ENCODE results near the gene TOP2A.
"Not testable (repeated sequence)": the region's sequence is repeated elsewhere in the genome, so short reads cannot be mapped to it uniquely, and the experiment has no call there.

TOP2A gene

DNA sequence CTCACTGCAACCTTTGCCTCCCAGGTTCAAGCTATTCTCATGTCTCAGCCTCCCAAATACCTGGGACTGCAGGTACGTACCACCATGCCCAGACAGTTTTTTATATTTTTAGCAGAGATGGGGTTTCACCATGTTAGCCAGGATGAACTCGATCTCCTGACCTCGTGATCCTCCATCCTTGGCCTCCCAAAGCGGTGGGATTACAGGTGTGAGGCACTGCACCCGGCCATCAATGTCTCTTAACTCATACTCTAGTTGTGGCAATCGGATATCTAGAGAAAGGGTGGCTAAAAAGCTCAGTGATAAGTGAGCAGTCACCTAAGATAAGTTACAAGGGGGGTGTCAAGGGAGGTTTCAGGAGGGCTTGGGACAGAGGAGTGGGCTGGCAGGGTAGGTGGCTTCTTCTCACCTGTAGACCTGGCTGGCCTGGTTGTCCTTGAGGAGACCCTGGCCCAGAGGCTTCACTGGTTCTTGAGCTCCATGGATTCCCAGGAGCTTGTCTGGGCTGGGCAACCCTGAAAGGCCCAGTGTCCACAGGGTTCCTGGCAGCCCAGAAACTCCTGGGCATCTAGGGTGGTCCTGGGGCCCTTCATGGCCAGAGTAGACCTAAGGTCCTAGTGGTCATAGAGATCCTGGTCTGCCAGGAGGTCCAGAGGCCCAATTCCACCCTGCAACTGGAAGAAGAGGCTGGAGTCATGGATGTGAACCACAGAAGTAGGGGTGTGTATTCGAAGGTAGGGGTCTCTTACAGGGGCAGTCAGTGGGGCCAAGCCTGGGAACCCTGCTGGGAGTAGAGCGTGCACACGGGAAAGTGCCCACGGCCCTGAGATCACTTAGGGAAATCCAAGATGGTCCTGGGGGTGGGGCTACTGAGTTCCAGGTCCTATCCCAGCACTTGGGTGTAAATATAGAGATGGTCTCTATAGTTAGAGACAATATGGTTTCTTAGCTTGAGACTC lies 12.9 kb upstream of the TOP2A start:
- no peak for DNase-seq (ENCODE audit: low read depth, low spot score)

DNA sequence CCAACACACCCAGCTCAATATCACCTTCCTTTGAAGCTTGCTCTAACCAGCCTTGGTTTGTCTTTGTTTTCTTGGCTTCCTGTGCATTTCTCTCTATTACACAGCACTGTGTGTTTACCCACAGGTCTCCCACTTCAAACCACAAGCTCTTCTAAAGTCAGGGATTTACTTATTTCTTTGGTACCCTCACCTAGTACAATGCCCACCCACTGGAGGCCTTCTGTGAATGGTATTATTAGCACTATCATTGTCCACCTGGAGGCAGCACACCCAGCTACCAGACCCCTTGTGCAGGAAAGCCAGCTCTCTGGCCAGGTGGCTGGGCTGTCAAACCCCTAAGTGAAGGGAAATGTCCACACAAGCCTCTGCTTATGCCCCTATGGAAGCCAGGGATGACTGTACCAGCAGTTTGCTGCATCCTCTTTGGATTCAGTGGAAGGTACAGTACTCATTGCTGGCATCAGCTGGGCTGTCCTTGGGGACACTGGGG lies 9.4 kb upstream of the TOP2A start:
- DNase-seq (ENCODE audit: low read depth, low spot score), result no peak

DNA sequence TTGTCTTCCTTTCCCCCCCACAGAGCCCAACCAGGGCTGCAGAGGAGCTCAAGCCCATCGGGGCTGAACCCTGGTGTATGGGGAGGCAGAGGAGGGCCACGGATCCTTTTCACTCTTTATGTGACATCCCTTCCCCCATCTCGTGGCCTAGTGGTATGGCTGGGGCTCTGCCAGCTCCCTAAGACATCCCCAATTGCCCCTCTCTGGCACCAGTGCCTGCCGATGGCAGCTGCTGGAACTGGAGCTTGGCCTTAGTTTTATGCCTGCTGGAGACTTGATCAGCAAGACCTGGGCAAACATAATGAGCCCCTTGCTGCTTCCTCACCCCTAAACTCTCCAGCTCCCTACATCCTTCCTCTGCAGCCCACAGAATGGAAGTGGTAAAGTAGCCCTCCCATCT lies 8.0 kb upstream of the TOP2A start:
- DNase-seq (ENCODE audit: low read depth, low spot score), result no peak

DNA sequence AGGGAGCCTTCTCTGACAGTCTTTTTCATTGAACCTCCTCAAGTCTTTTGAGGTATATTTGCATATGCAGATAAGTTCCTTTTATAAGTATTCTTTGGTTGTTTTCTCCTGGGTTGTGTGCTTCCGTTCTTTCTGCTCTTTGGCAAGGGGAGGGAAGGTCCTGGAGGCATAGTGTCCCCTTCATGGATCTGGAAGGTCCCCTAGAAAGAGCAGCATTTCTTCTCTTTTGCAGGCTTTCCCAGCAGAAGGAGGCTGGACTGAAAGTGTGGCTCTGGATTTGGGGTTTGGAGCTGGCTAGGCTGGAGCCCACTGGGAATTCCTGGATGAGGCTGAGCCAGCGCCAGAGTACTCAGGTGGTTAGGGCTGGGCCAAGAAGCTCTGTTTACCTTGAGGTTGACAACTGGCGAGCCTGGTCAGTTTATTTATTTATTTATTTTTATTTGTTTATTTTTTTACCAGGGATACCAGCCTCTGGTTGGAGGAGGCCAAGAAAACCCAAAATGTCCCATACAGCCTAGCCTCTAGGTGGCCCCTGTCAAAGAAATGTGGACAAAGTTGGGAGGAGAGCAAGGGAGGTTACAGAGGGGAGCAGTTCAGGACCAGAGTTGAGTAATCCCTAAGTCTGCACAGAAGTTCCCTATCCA lies 5.4 kb upstream of the TOP2A start:
- DNase-seq (ENCODE audit: low read depth, low spot score), result no peak

DNA sequence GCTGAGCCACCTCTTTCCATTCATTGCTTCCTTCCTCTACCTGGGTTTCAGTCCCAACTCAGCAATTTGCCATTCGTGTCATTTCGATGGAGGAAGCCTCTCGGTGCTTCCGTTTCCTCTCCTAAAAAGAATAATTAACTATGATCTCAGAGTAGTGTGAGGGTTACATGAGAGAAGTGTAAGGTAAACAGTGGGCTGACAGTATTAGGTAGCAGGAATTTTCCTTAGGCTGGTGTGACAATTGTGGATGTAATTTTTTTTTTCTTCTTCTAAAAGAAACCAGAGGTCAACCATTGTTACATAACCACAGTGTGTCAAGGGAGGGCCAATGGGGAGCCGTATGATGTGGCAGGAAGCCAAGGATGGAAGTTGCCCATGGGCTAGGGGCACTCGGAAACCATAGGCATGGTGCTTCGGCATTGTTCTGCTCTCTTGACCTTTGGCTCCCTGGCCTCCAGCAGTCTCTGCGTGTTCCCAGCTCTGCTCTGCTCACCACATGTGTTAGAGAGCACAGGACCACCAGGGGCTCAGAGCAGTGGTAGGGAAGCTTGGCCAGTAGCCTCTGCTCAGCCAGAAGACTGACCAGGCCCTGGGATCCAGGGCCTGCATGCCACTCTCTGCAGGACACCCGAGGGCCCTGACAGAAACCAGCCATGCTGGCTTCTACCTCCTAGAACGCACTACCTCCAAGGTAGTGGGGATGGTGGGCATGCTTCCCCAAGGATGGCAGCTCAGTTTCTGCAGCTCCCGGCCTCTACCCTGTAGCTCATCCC lies 2.0 kb upstream of the TOP2A start:
- DNase-seq (ENCODE audit: low read depth, low spot score), result no peak

DNA sequence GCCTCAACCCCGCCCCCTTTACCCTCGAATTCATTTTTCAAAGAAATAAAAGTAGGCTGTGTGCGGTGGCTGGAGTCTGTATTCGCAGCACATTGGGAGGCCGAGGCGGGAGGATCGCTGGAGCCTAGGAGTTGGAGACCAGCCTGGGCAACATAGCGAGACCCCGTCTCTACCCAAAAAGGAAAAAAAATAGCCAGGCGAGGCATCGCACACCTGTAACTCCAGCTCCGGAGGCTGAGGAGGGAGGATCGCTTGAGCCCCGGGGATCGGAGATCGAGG lies 671 bp upstream of the TOP2A start:
- no peak for DNase-seq (ENCODE audit: low read depth, low spot score)

DNA sequence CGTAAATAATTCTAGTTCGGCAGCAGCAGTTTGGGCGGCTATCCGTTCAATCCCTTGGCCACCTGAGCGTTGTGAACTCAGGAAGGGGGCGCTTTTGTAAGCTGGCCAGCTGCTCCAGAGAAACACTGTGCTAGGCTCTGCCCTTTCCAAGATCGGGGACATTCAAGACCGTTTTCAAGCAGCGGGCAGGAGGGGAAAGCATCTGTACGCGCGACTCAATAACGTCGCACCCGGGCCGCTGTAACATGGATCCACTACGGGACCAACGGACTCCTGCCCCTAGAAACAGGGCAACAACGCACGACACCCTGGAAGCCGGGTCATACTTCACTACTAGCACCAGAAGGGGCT lies 463 bp downstream of the TOP2A start:
- no peak for DNase-seq (ENCODE audit: low read depth, low spot score)

DNA sequence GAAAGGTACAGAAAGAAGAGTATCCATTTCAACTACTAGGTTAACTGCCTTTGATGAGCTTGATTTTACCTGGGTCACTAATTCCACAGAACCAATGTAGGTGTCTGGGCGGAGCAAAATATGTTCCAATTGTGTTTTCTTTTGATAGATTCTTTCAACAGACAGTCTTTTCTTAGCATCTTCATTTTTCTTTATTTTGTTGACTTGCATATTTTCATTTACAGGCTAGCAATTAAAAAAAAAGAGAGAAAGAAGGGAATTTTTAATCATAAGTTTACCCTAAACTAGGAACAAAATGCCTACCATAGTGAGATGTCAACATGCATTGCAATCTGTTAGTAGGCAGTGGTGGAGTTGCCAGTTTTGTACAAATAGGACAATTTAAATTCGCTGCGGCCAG lies 1.0 kb downstream of the TOP2A start:
- DNase-seq (ENCODE audit: low read depth, low spot score), result no peak

DNA sequence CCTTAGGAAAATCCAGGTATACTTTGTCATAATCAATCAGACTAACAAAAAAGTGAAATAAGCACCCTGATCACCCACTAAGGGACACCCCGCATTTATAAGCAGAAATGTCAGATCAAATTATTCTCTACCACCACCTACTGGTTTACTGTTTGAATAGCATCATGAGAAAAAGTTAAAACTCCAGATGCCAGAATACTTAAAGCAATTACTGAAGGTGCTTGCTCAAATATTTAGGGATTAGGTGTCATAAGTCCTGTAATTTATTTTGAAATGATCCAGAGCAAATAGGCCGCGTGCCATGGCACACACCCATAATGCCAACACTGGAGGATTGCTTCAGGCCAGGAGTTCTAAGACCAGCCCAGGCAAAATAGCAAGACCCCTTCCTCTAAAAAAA lies 2.3 kb downstream of the TOP2A start:
- DNase-seq (ENCODE audit: low read depth, low spot score), result no peak

DNA sequence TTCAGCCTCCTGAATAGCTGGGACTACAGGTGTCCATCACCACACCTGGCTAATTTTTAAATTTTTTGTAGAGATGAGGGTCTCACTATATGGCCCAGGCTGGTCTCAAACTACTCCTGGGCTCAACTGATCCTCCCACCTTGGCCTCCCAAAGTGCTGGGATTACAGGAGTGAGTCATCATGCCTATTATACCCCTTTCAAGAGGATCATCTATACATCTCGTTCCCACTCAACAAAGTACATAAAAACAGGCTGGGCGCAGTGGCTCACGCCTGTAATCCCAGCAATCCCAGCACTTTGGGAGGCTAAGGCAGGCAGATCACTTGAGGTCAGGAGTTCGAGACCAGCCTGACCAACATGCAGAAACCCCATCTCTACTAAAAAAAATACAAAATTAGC lies 3.4 kb downstream of the TOP2A start:
- not testable (repeated sequence) for DNase-seq (ENCODE audit: low read depth, low spot score)

DNA sequence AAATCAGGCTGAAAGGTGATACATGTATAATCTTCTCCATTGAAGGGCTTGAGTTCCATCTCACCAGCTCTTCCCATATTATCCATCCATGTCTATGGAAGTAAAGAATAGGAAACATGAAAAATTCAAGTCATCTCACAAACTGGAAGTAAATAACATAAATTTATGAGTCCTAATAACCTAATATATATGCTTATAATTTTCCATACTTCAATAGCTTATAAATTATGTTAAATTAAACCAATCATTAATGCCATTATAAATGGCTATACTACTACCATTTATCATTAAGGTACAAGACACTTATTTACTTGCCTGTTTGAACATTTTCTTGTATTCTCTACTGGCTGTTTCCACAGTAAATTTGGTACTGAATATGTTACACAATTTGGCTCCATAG lies 4.8 kb downstream of the TOP2A start:
- no peak for DNase-seq (ENCODE audit: low read depth, low spot score)

DNA sequence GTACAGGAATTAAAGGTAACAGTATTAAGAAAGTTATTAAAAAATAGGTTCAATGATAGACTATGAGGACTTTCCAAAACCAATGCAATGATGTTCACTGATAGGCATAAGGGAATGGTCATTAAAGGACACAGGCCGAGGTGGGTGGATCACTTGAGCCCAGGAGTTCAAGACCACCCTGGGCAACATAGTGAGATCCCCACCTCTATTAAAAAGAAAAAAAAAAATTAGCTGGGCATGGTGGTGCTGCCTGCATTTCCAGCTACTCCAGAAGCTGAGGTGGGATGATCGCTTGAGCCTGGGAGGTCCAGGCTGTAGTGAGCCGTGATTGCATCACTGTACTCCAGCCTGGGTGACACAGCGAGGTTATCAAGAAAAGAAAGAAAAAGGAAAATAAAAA lies 5.9 kb downstream of the TOP2A start:
- DNase-seq (ENCODE audit: low read depth, low spot score), result no peak

DNA sequence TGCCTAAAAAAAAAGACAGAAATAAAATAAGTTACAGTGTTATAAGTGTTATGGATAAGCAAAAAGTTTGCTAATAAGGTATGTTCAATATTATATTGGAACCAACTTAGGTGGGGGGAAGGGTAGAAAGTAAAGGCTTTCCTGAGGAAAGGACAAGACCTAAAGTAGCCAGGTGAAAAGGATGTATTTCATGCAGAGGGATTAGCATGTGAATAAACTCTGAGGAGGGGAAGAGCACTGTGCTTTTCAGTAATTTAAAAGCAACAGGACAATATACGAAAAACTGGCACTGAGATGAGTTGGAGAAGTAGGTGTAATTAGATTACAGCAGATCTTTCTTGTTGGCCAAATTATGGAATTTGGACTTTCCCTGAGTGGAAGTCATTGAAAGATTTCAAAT lies 7.6 kb downstream of the TOP2A start:
- DNase-seq (ENCODE audit: low read depth, low spot score), result no peak

DNA sequence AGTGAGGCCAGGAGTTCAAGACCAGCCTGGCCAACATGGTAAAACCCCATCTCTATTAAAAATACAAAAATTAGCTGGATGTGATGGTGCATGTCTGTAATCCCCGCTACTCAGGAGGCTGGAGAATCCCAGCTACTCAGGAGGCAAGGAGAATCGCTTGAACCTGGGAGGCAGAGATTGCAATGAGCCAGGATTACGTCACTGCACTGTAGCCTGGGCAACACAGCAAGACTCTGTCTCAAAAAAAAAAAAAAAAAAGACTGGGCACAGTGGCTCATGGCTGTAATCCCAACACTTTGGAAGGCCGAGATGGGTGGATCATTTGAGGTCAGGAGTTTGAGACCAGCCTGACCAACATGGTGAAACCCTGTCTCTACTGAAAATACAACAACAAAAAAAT lies 8.2 kb downstream of the TOP2A start:
- not testable (repeated sequence) for DNase-seq (ENCODE audit: low read depth, low spot score)

DNA sequence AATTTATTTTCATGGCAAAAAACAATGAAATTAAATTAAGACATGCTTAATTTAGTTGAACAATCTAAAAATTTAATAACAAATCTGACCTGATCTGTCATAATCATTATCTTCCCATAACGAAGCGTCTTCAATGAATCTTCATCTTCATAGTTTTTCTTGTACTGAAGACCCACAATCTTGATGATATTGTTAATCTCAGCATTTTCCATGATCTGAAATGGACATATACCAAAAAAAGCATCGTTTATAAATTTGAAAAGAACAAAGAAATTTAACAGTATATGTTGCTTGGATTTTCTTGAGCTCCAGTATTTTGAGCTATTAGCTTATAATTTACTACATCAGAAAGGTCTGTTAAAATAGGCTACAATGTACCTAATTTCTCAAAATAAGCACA lies 10.2 kb downstream of the TOP2A start:
- DNase-seq (ENCODE audit: low read depth, low spot score), result no peak

DNA sequence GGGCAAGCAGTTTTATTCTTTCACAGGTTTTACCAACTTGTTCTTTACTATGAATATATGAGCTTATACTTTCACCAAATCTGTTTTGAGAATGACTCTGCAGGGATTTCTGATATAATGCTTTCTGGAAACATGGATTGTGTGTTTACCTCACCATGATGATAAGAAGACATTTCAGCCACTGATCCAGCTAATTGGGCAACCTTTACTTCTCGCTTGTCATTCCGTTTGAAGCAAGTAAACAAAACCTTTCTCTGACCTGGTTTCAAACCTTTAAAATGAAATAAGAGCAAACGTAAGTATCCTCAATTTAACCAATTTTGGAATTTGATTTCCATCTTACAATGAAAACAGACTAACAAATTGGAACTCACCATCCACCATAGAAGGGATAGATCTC lies 13.7 kb downstream of the TOP2A start:
- no peak for DNase-seq (ENCODE audit: low read depth, low spot score)

DNA sequence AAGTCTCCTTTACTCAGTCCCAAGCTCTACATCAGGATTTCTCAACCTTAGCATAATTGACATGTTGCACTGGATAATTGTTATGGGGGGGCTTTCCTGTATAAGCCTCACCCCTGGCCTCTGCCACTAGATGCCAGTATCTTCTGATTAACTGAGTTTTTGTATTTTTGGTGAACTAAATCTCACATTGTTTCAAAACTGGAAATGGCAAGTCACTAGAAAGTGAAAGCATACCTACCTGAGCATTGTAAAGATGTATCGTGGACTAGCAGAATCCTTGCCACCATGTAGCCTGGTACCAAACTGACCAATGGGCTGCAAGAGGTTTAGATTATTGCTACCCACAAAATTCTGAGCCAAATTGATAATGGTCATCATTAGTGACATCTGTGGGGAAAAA lies 15.0 kb downstream of the TOP2A start:
- DNase-seq (ENCODE audit: low read depth, low spot score), result no peak

DNA sequence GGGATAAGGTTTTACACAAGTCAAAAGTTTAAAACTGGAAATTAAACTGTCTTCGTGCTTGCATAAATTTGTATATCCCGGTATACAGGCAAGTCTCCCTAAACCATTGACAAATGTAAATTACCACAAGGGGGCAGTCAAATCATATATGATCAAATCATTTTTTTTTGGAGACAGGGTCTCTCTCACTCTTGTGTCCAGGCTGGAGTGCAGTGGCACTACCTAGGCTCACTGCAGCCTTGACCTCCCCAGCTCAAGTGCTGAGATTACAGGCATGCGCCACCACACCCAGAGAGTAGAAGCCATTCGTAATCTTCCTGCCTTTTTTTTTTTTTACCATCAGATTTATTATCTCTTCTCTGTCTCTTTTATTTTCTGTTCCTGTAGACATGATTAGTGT lies 18.5 kb downstream of the TOP2A start:
- DNase-seq (ENCODE audit: low read depth, low spot score), result no peak

DNA sequence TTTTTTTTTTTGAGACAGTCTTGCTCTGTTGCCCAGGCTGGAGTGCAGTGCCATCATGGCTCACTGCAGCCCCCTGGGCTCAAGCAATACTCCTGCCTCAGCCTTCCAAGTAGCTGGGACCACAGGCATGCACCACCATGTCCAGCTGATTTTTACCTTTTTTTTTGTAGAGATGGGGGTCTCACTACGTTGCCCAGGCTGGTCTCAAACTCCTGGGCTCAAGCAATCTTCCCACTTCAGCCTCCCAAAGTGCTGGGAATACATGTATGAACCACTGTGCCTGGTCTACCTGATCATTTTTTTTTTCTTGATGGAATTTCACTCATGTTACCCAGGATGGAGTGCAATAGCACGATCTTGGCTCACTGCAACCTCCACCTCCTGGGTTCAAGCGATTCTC lies 31.1 kb downstream of the TOP2A start:
- not testable (repeated sequence) for DNase-seq (ENCODE audit: low read depth, low spot score)

DNA sequence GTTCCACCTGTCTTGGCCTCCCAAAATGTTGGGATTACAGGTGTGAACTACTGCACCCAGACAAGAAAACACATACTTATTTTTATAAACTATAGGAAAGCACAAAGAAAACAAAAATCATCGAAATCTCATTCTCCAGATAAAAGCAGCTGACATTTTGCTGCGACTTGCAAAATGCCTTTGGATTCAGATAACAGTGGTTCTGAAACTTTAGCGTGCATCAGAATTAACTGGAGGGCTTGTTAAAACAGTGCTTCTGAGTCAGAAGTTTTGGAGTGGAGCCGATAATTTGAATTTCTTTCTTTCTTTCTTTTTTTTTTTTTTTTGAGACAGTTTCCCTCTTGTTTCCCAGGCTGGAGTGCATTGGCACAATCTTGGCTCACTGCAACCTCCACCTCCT lies 35.4 kb downstream of the TOP2A start:
- DNase-seq (ENCODE audit: low read depth, low spot score), result no peak

DNA sequence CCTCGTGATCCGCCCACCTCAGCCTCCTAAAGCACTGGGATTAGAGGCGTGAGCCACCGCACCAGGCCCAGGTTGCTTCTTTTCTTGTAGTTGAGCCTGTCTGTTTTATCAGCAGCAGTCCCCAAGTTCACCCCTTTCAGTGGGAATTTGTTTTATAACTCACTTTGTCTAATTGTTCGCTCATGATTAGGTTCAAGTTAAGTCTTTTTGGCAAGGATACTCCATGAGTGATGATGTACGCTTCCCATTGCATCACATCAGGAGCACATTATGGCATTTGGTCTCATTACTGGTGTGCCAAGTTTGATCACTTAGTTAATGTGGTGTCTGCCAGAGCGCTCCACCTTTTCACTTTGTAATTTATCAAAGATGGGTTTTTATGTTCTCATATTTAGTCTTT lies 38.7 kb downstream of the TOP2A start:
- DNase-seq (ENCODE audit: low read depth, low spot score), result no peak

DNA sequence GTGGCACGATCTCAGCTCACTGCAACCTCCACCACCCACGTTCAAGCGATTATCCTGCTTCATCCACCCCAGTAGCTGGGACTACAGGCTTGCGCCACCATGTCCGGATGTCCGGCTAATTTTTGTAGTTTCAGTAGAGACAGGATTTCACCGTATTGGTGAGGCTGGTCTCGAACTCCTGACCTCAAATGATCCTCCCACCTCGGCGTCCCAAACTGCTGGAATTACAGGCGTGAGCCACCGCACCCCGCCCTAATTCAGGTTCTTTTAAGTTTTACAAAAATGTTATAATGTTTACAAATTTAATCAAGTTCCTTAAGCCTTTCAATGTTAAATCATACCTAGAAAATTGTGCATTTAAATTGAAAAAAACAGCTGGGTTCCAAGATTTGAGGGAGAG lies 39.9 kb downstream of the TOP2A start:
- no peak for DNase-seq (ENCODE audit: low read depth, low spot score)

DNA sequence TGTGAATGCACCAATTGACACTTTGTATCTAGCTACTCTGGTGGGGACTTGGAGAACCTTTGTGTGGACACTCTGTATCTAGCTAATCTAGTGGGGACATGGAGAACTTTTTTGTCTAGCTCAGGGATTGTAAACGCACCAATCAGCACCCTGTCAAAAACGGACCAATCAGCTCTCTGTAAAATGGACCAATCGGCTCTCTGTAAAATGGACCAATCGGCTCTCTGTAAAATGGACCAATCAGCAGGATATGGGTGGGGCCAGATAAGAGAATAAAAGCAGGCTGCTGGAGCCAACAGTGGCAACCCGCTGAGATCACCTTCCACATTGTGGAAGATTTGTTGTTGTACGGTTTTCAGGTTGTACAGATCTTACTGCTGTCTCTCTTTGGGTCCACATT lies 41.2 kb downstream of the TOP2A start:
- DNase-seq (ENCODE audit: low read depth, low spot score), result not testable (repeated sequence)

All from activated naive CD8-positive, alpha-beta T cell treated with anti-CD3 and anti-CD28 coated beads, Interleukin-2, amount 50 U/mL, for 16 hours (primary cell).